ENCODE data around the gene POU2AF2. TPM values are rescaled to one million over a fixed set of nuclear protein-coding genes. Genes with fewer than 3 reads are reported as not detected.

Gene POU2AF2
- polyA plus RNA-seq, 1 donor from 2014 or later = not detected

DNA sequence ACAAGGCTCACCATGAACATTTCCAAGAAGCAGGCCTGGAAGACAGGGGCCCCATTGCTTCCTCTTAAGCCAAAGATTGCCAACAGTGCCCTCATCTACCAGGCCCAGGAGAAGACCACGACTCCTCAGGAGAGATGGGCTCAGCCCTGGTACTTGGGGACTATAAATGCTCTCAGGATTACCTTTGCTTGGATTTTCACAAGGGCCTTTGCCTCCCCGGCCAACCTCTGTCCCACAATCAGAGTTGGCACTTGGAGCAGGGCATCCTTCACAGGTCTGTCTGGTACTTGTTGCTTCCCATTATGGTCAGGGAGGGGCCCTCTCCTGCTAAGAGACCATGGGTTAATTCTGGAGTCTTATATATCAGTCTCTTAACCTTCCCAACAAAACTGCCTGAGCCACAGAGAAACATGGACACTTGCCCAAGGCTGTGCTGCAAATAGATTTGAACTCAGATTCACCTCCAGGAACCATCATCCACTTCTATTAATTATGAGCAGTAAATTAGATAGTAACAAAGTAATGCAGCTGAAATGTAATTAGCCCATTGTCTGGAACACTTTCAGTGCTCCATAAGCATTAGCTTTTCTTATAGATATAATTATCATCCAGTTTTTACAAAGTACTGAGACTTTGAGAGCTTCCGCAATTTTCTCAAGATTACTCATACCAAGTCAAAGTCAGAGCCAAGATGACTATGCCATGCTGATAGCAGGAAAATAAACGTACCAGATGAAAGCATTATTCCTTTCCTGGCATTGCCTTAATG lies 86.4 kb downstream of the POU2AF2 start:
- no peak overlapping the region for H3K27ac ChIP-seq (ENCODE audit: low read length)
- TF ChIP-seq MXI1 (conservative IDR thresholded peaks at IDR 0.05; ENCODE audit: poor library complexity, severe bottlenecking) = no peak
- no peak for TF ChIP-seq RAD21 (conservative IDR thresholded peaks at IDR 0.05)
- TF ChIP-seq, protein P1, sequence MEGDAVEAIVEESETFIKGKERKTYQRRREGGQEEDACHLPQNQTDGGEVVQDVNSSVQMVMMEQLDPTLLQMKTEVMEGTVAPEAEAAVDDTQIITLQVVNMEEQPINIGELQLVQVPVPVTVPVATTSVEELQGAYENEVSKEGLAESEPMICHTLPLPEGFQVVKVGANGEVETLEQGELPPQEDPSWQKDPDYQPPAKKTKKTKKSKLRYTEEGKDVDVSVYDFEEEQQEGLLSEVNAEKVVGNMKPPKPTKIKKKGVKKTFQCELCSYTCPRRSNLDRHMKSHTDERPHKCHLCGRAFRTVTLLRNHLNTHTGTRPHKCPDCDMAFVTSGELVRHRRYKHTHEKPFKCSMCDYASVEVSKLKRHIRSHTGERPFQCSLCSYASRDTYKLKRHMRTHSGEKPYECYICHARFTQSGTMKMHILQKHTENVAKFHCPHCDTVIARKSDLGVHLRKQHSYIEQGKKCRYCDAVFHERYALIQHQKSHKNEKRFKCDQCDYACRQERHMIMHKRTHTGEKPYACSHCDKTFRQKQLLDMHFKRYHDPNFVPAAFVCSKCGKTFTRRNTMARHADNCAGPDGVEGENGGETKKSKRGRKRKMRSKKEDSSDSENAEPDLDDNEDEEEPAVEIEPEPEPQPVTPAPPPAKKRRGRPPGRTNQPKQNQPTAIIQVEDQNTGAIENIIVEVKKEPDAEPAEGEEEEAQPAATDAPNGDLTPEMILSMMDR (IDR thresholded peaks at IDR 0.05; ENCODE audit: poor library complexity, severe bottlenecking) = no peak
- no peaks in the 10 kb centered on the region for H3K9me3 ChIP-seq (ENCODE audit: low read length)
- H3K36me3 ChIP-seq (ENCODE audit: insufficient read depth, low read length) = no peaks in the 10 kb centered on the region
- no peak overlapping the region for H3K4me2 ChIP-seq (ENCODE audit: low read length)
- no peaks in the 10 kb centered on the region for H3K27me3 ChIP-seq (ENCODE audit: insufficient read depth, low read depth, low read length)
- no peaks in the 10 kb centered on the region for H3K9me2 ChIP-seq (ENCODE audit: insufficient read depth, low read length)
- no peak overlapping the region for H3K4me3 ChIP-seq (ENCODE audit: low read length)
- no peaks in the 10 kb centered on the region for H3F3A ChIP-seq (ENCODE audit: insufficient read depth, low read length, poor library complexity, severe bottlenecking)
- H2AFZ ChIP-seq (ENCODE audit: low read depth, low read length) = no peak overlapping the region
- no peaks in the 10 kb centered on the region for H4K20me1 ChIP-seq (ENCODE audit: insufficient read depth)
- H3K79me2 ChIP-seq (replicated peaks; ENCODE audit: insufficient read depth, low read length) = no peaks in the 10 kb centered on the region
- no peak overlapping the region for H3K9ac ChIP-seq (ENCODE audit: low read length)

DNA sequence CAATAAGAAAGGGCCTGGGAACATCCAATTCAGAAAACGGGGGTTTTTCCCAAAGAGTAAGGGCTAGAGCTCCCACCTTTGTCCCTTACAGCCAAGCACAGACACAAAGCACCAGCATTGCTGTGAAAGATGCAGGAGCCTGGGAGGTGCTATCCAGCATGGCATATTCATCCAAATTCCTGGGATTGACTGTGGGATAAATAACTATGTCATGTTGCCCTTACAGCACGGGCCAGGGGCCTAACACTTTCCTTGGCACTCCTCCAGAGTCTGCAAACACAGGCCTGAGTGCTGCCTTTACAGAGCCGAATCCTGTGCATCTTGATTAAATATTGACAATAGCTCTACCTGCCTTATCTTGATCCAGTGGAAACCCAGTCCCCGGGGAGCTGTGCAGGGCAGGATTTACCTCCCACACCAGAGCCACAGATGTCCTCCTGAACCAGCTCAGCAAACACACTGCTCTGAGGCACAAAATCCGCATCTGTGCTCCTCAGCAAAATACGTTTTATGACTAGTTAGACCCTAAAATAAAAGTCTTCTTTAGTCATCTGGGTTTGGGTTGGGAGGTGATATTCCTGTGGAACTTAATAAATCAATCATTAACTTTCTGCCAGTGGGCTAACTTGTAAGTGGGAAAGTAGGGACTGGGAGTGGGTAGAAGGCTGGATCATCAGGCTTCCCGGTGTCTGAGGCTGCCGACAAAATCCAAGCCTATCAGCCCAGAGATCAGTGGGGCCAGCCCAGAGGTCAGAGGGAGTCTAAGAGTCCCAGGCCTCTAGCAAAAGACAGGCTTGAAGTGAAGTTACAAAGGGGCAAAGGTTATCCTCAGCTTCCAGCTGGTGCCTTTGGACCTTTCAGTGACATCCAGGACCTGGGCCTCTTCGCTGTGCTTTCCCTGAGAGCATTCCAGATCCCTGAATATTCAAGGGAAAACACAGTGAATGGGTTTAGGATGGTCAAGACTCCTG lies 89.3 kb downstream of the POU2AF2 start:
- H2AFZ ChIP-seq (ENCODE audit: low read depth, low read length) = no peak overlapping the region
- H4K20me1 ChIP-seq (ENCODE audit: insufficient read depth) = no peaks in the 10 kb centered on the region
- H3K9ac ChIP-seq (ENCODE audit: low read length) = no peak overlapping the region
- no peak overlapping the region for H3K4me3 ChIP-seq (ENCODE audit: low read length)
- H3K9me3 ChIP-seq (ENCODE audit: low read length) = no peaks in the 10 kb centered on the region
- no peak for TF ChIP-seq EP300 (conservative IDR thresholded peaks at IDR 0.05; ENCODE audit: poor library complexity, severe bottlenecking)
- no peak for TF ChIP-seq RAD21 (conservative IDR thresholded peaks at IDR 0.05)
- TF ChIP-seq, protein P1 (IDR thresholded peaks at IDR 0.05; ENCODE audit: poor library complexity, severe bottlenecking) = no peak
- no peak for TF ChIP-seq SMC3 (conservative IDR thresholded peaks at IDR 0.05; ENCODE audit: poor library complexity)
- no peak for TF ChIP-seq TAF1 (IDR thresholded peaks at IDR 0.05; ENCODE audit: low read depth)
- no peak for TF ChIP-seq EZH2 (IDR thresholded peaks at IDR 0.05; ENCODE audit: borderline replicate concordance, insufficient read depth, low read length, poor library complexity, severe bottlenecking)
- no peak for TF ChIP-seq POLR2AphosphoS5 (IDR thresholded peaks at IDR 0.05)
- TF ChIP-seq MXI1 (conservative IDR thresholded peaks at IDR 0.05; ENCODE audit: poor library complexity, severe bottlenecking) = no peak
- TF ChIP-seq, protein P2, sequence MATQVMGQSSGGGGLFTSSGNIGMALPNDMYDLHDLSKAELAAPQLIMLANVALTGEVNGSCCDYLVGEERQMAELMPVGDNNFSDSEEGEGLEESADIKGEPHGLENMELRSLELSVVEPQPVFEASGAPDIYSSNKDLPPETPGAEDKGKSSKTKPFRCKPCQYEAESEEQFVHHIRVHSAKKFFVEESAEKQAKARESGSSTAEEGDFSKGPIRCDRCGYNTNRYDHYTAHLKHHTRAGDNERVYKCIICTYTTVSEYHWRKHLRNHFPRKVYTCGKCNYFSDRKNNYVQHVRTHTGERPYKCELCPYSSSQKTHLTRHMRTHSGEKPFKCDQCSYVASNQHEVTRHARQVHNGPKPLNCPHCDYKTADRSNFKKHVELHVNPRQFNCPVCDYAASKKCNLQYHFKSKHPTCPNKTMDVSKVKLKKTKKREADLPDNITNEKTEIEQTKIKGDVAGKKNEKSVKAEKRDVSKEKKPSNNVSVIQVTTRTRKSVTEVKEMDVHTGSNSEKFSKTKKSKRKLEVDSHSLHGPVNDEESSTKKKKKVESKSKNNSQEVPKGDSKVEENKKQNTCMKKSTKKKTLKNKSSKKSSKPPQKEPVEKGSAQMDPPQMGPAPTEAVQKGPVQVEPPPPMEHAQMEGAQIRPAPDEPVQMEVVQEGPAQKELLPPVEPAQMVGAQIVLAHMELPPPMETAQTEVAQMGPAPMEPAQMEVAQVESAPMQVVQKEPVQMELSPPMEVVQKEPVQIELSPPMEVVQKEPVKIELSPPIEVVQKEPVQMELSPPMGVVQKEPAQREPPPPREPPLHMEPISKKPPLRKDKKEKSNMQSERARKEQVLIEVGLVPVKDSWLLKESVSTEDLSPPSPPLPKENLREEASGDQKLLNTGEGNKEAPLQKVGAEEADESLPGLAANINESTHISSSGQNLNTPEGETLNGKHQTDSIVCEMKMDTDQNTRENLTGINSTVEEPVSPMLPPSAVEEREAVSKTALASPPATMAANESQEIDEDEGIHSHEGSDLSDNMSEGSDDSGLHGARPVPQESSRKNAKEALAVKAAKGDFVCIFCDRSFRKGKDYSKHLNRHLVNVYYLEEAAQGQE (IDR thresholded peaks at IDR 0.05; ENCODE audit: borderline replicate concordance) = no peak
- no peaks in the 10 kb centered on the region for H3K36me3 ChIP-seq (ENCODE audit: insufficient read depth, low read length)
- no peak overlapping the region for H3K4me2 ChIP-seq (ENCODE audit: low read length)
- no peaks in the 10 kb centered on the region for H3F3A ChIP-seq (ENCODE audit: insufficient read depth, low read length, poor library complexity, severe bottlenecking)
- H3K27me3 ChIP-seq (ENCODE audit: insufficient read depth, low read depth, low read length) = no peaks in the 10 kb centered on the region
- no peak overlapping the region for H3K27ac ChIP-seq (ENCODE audit: low read length)
- no peaks in the 10 kb centered on the region for H3K79me2 ChIP-seq (replicated peaks; ENCODE audit: insufficient read depth, low read length)
- no peaks in the 10 kb centered on the region for H3K9me2 ChIP-seq (ENCODE audit: insufficient read depth, low read length)
